ENCODE data around the gene MACROD2. TPM values are rescaled to one million over a fixed set of nuclear protein-coding genes. Genes with fewer than 3 reads are reported as not detected.

The MACROD2 gene
- total and polyA plus RNA-seq, 4 donors: 0.66 to 10.5 (median 3.3) TPM

DNA sequence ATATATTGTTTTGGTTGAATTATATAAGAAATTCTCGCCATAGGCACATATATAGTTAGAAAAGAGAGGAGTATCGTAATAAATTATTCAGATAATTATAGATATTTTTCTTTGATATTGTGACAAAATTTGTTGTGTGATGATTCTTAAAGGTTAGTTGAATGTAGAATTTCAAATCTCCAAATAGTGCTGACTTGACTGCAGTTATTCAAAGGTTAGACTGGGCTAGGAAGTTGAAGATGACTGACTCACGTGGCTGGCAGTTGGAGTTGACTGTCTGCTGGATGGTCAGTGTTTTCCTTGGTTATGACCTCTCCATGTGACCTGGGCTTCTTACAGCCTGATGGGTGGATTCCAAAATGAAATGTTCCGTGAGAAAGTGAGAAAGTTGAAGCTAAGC is 286.8 kb downstream of the MACROD2 start:
- Histone ChIP-seq H3K36me3 (ENCODE audit: control insufficient read depth in 4 of 4, insufficient read depth in 3 of 4, low read depth in 1 of 4, low read length in 3 of 4) (no peaks in the 10 kb centered on the region), H3K4me3 (ENCODE audit: low read depth in 1 of 3, low read length in 3 of 3) (no peak overlapping the region), H3K9me3 (ENCODE audit: control insufficient read depth in 4 of 4, low read length in 3 of 4) (peaks cover 0 to 1% (median 0%) of the 10 kb centered on the region in 4 donors), H3K27me3 (ENCODE audit: control insufficient read depth in 4 of 4, insufficient read depth in 4 of 4, low read length in 3 of 4) (no peaks in the 10 kb centered on the region), H3K27ac (ENCODE audit: low read depth in 1 of 2, low read length in 2 of 2) (no peak overlapping the region), H3K9ac (ENCODE audit: low read depth in 1 of 2, low read length in 2 of 2) (no peak overlapping the region), H3K4me1 (ENCODE audit: control insufficient read depth in 4 of 4, insufficient read depth in 4 of 4, low read length in 3 of 4) (no peaks in the 10 kb centered on the region)
- whole genome bisulfite sequencing: 92% methylated on average over 4 of the region's 4 CpGs
- no peak for DNase-seq (ENCODE audit: low spot score)
- TF ChIP-seq HNF4G (IDR thresholded peaks at IDR 0.05): no peak
- no peak for TF ChIP-seq NR2F2 (IDR thresholded peaks at IDR 0.05)
- no peak for TF ChIP-seq TAF1 (conservative IDR thresholded peaks at IDR 0.05)
- TF ChIP-seq CTCF (IDR thresholded peaks at IDR 0.05; ENCODE audit: low read depth, low read length, missing input control): no peak
- TF ChIP-seq, protein P1, sequence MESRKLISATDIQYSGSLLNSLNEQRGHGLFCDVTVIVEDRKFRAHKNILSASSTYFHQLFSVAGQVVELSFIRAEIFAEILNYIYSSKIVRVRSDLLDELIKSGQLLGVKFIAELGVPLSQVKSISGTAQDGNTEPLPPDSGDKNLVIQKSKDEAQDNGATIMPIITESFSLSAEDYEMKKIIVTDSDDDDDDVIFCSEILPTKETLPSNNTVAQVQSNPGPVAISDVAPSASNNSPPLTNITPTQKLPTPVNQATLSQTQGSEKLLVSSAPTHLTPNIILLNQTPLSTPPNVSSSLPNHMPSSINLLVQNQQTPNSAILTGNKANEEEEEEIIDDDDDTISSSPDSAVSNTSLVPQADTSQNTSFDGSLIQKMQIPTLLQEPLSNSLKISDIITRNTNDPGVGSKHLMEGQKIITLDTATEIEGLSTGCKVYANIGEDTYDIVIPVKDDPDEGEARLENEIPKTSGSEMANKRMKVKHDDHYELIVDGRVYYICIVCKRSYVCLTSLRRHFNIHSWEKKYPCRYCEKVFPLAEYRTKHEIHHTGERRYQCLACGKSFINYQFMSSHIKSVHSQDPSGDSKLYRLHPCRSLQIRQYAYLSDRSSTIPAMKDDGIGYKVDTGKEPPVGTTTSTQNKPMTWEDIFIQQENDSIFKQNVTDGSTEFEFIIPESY (IDR thresholded peaks at IDR 0.05): no peak
- no peak for TF ChIP-seq JUND (IDR thresholded peaks at IDR 0.05)
- no peak for TF ChIP-seq YY1 (IDR thresholded peaks at IDR 0.05)
- no peak for TF ChIP-seq EGR1 (IDR thresholded peaks at IDR 0.05; ENCODE audit: low read depth in 2 of 2)
- TF ChIP-seq FOXA2 (IDR thresholded peaks at IDR 0.05): no peak
- TF ChIP-seq, protein P2, sequence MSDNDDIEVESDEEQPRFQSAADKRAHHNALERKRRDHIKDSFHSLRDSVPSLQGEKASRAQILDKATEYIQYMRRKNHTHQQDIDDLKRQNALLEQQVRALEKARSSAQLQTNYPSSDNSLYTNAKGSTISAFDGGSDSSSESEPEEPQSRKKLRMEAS (IDR thresholded peaks at IDR 0.05): no peak
- no peak for TF ChIP-seq ATF3 (IDR thresholded peaks at IDR 0.05)
- TF ChIP-seq GABPA (IDR thresholded peaks at IDR 0.05 in 1 of 2, conservative IDR thresholded peaks at IDR 0.05 in 1 of 2): no peak
- TF ChIP-seq SP1 (IDR thresholded peaks at IDR 0.05): no peak

DNA sequence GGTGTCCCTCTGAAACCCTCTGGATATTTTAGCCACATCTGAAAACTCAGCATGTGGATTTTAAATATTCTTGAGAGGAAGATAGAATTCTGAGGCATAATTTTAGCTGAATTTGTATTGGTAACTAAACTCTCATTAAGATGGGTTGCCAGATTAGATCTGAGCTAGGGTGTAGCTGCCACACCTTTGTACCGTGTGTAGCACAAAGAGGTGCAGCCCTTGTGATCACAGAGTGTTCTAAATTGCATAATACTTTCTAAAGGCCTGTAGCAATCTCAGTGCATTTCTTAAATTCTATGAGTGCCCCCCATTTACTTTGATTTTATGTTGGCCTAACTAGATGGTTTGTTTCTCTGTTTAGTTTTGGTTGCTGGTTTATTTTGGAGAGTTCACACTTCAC is 289.1 kb downstream of the MACROD2 start:
- no peak for TF ChIP-seq NR2F2 (IDR thresholded peaks at IDR 0.05)
- no peak for TF ChIP-seq CTCF (IDR thresholded peaks at IDR 0.05; ENCODE audit: low read depth, low read length, missing input control)
- TF ChIP-seq FOXA2 (IDR thresholded peaks at IDR 0.05): no peak
- TF ChIP-seq RAD21 (IDR thresholded peaks at IDR 0.05): no peak
- TF ChIP-seq ATF3 (IDR thresholded peaks at IDR 0.05): no peak
- no peak for TF ChIP-seq YY1 (IDR thresholded peaks at IDR 0.05)
- no peak for TF ChIP-seq FOXA1 (IDR thresholded peaks at IDR 0.05)
- TF ChIP-seq, protein P1 (IDR thresholded peaks at IDR 0.05): no peak
- TF ChIP-seq GABPA (IDR thresholded peaks at IDR 0.05 in 1 of 2, conservative IDR thresholded peaks at IDR 0.05 in 1 of 2): no peak
- no peak for TF ChIP-seq JUND (IDR thresholded peaks at IDR 0.05)
- no peak for TF ChIP-seq EGR1 (IDR thresholded peaks at IDR 0.05; ENCODE audit: low read depth in 2 of 2)
- H3K9me3 ChIP-seq (ENCODE audit: control insufficient read depth in 4 of 4, low read length in 3 of 4): peaks cover 0 to 1% (median 0%) of the 10 kb centered on the region in 4 donors
- H3K9ac ChIP-seq (ENCODE audit: low read depth in 1 of 2, low read length in 2 of 2): no peak overlapping the region
- H3K4me1 ChIP-seq (ENCODE audit: control insufficient read depth in 4 of 4, insufficient read depth in 4 of 4, low read length in 3 of 4): no peaks in the 10 kb centered on the region
- H3K4me3 ChIP-seq (ENCODE audit: low read depth in 1 of 3, low read length in 3 of 3): no peak overlapping the region
- WGBS: 81% methylated on average over 1 of the region's 1 CpG
- DNase-seq (ENCODE audit: low spot score): no peak
- no peak overlapping the region for H3K27ac ChIP-seq (ENCODE audit: low read depth in 1 of 2, low read length in 2 of 2)
- no peaks in the 10 kb centered on the region for H3K36me3 ChIP-seq (ENCODE audit: control insufficient read depth in 4 of 4, insufficient read depth in 3 of 4, low read depth in 1 of 4, low read length in 3 of 4)
- no peaks in the 10 kb centered on the region for H3K27me3 ChIP-seq (ENCODE audit: control insufficient read depth in 4 of 4, insufficient read depth in 4 of 4, low read length in 3 of 4)

Data from liver (tissue), 9 donors.